GM12872 (cell line): Measurements from ENCODE around the gene AJM1.

Experiments
- CTCF ChIP-seq: IDR thresholded peaks from 3 replicates; pipeline ENCODE4 v1.5.1; 2011; ENCODE audit warnings: low read depth, mild to moderate bottlenecking, low read length, moderate library complexity; ENCODE audit not compliant: insufficient read depth

Gene AJM1

GRCh38 chr9:136799854-136800657 lies 42.2 kb upstream of the AJM1 start:
- TF ChIP-seq CTCF, result no peak

GRCh38 chr9:136802321-136802720 lies 40.0 kb upstream of the AJM1 start:
- TF ChIP-seq CTCF, result no peak

GRCh38 chr9:136803551-136804508 lies 38.4 kb upstream of the AJM1 start:
- no peak for TF ChIP-seq CTCF

- no peak for TF ChIP-seq CTCF
These were observed 37.6 kb upstream of the AJM1 start for GRCh38 chr9:136804509-136805206.

- TF ChIP-seq CTCF, result no peak
These were observed 37.0 kb upstream of the AJM1 start for GRCh38 chr9:136805207-136805740.

- TF ChIP-seq CTCF, result no peak
These were observed 36.2 kb upstream of the AJM1 start for GRCh38 chr9:136806067-136806466.

- TF ChIP-seq CTCF, result no peak
These were observed 35.6 kb upstream of the AJM1 start for GRCh38 chr9:136806631-136807201.
